ENCODE data around the gene TMEM214.

- TF ChIP-seq CTCF (IDR thresholded peaks at IDR 0.05; ENCODE audit: insufficient read depth, low read depth, low read length) (no peak), EZH2 (IDR thresholded peaks at IDR 0.05; ENCODE audit: insufficient read depth, low read length) (no peak)
Observed at GRCh38 chr2:27071277-27071989, 38.7 kb downstream of the TMEM214 start, which contains the start of gene OST4.
